Measurements from ENCODE around the gene BTBD2. TPM values are rescaled to one million over a fixed set of nuclear protein-coding genes. Genes with fewer than 3 reads are reported as not detected.

The BTBD2 gene
- total and polyA plus RNA-seq, 2 of the 13 experiments (the other 11 are each of a cell fraction or from before 2014, with no cell fraction given) = 28.1 to 45.3 TPM

- no peak for TF ChIP-seq AFF4 (CRISPR knock-in tag; IDR thresholded peaks at IDR 0.05)
- TF ChIP-seq THAP9 (CRISPR knock-in tag; IDR thresholded peaks at IDR 0.05; ENCODE audit: borderline replicate concordance) = no peak
- TF ChIP-seq ARNT2 (CRISPR knock-in tag; IDR thresholded peaks at IDR 0.05; ENCODE audit: low read depth) = peak; percentile 35; the same call in 1 of the 2 replicates
- peak; percentile 44 to 75; a peak in 3 of 4 replicates for TF ChIP-seq POLR2A (IDR thresholded peaks at IDR 0.05; ENCODE audit: insufficient read depth in 1 of 2, low read depth in 2 of 2, low read length in 2 of 2)
- TF ChIP-seq CHD4 (IDR thresholded peaks at IDR 0.05; ENCODE audit: borderline replicate concordance, low read length) = no peak
- no peak for TF ChIP-seq KDM4B (CRISPR knock-in tag; IDR thresholded peaks at IDR 0.05)
- no peak for TF ChIP-seq ZEB1 (IDR thresholded peaks at IDR 0.05; ENCODE audit: insufficient replicate concordance, low read depth)
- no peak for TF ChIP-seq ZNF256 (CRISPR knock-in tag; conservative IDR thresholded peaks at IDR 0.05)
- TF ChIP-seq TBL1XR1 (IDR thresholded peaks at IDR 0.05; ENCODE audit: borderline replicate concordance, low read length, partially characterized antibody) = no peak
- TF ChIP-seq SKIL (CRISPR knock-in tag; IDR thresholded peaks at IDR 0.05; ENCODE audit: borderline replicate concordance) = peak; percentile 60; the same call in 1 of the 2 replicates
- TF ChIP-seq ZNF709 (CRISPR knock-in tag; IDR thresholded peaks at IDR 0.05) = 0 out of 2 replicates have a peak, but pooled peaks have one; percentile 11
- 0 out of 2 replicates have a peak, but pooled peaks have one; percentile 11 for TF ChIP-seq MEIS1 (CRISPR knock-in tag; IDR thresholded peaks at IDR 0.05; ENCODE audit: borderline replicate concordance)
- TF ChIP-seq GTF2F1 (IDR thresholded peaks at IDR 0.05; ENCODE audit: low read length) = no peak
- no peak for TF ChIP-seq THYN1 (CRISPR knock-in tag; IDR thresholded peaks at IDR 0.05; ENCODE audit: borderline replicate concordance, low read depth)
- no peak for TF ChIP-seq BCLAF1 (IDR thresholded peaks at IDR 0.05)
- TF ChIP-seq ZNF674 (CRISPR knock-in tag; IDR thresholded peaks at IDR 0.05; ENCODE audit: low read depth) = no peak
- no peak for TF ChIP-seq LCORL (IDR thresholded peaks at IDR 0.05)
- peak; percentile 70 for TF ChIP-seq LCORL (CRISPR knock-in tag; IDR thresholded peaks at IDR 0.05)
Observed at GRCh38 chr19:2060884-2061494, 45.5 kb upstream of the BTBD2 start (continued).

Measured in HepG2 (cell line).